ENCODE data around the gene CASP2. TPM values are rescaled to one million over a fixed set of nuclear protein-coding genes. Genes with fewer than 3 reads are reported as not detected.

Gene CASP2
- total and polyA plus RNA-seq, 2 of the 8 experiments (the other 6 are each of a cell fraction or from before 2014, with no cell fraction given) = 23.7 to 35.3 TPM

GRCh38 chr7:143269251-143269650 lies 18.9 kb upstream of the CASP2 start:
- Histone ChIP-seq H2BK120ac (replicated peaks; ENCODE audit: low read depth, low read length) (no peak overlapping the region), H3K36me3 (ENCODE audit: control insufficient read depth in 2 of 4, insufficient read depth in 4 of 4, low read length in 3 of 4) (peaks cover 0 to 6% (median 1%) of the 10 kb centered on the region in 4 experiments; a peak in 3 of 8 replicates), H4K20me1 (replicated peaks in 1 of 2; ENCODE audit: control insufficient read depth in 1 of 2, insufficient read depth in 2 of 2, low read length in 2 of 2) (no peaks in the 10 kb centered on the region), H4K8ac (ENCODE audit: extremely low read depth, insufficient read depth, low read length) (no peak overlapping the region), H3K4me3 (ENCODE audit: extremely low read depth in 1 of 4, insufficient read depth in 2 of 4, low read depth in 3 of 4, low read length in 4 of 4) (no peak overlapping the region), H3K79me2 (ENCODE audit: control insufficient read depth in 1 of 2, insufficient read depth in 2 of 2, low read length in 2 of 2) (no peaks in the 10 kb centered on the region), H3K4me2 (ENCODE audit: insufficient read depth in 1 of 2, low read depth in 2 of 2, low read length in 2 of 2) (no peak overlapping the region), H2BK20ac (ENCODE audit: low read length) (no peak overlapping the region), H3K18ac (ENCODE audit: extremely low read depth, low read length) (no peak overlapping the region), H3K9me3 (ENCODE audit: insufficient read depth in 2 of 2, low read depth in 1 of 2, low read length in 1 of 2) (no peaks in the 10 kb centered on the region), H3K23me2 (ENCODE audit: low read depth, low read length) (no peaks in the 10 kb centered on the region), H2BK5ac (ENCODE audit: low read depth, low read length) (no peak overlapping the region), H3K56ac (replicated peaks; ENCODE audit: insufficient read length, low read depth, low read length) (no peak overlapping the region), H3K27me3 (replicated peaks in 1 of 4; ENCODE audit: control insufficient read depth in 3 of 4, extremely low read depth in 1 of 4, insufficient read depth in 3 of 4, low read length in 3 of 4) (peaks cover 0 to 3% (median 0%) of the 10 kb centered on the region in 4 experiments; a peak in 2 of 7 replicates), H3K9ac (replicated peaks in 1 of 4; ENCODE audit: extremely low read depth in 1 of 4, low read depth in 3 of 4, low read length in 3 of 4) (no peak overlapping the region), H3K14ac (ENCODE audit: insufficient read length) (no peak overlapping the region), H3K23ac (ENCODE audit: insufficient read length) (no peak overlapping the region), H3K4me1 (replicated peaks in 1 of 4; ENCODE audit: control insufficient read depth in 3 of 4, insufficient read depth in 4 of 4, low read length in 3 of 4) (0 out of 7 replicates have a peak, but pooled peaks cover 0 to 2% (median 0%) of the 10 kb centered on the region in 4 experiments), H4K5ac (ENCODE audit: insufficient read length, low read depth, low read length) (no peak overlapping the region), H4K91ac (replicated peaks; ENCODE audit: insufficient read length, low read length) (no peak overlapping the region), H3K4ac (replicated peaks; ENCODE audit: insufficient read length, low read depth, low read length) (no peak overlapping the region), H2BK12ac (ENCODE audit: low read depth, low read length) (no peak overlapping the region), H3K79me1 (ENCODE audit: low read depth, low read length) (no peaks in the 10 kb centered on the region), H2BK15ac (ENCODE audit: low read length) (no peak overlapping the region), H2AFZ (ENCODE audit: low read length) (no peak overlapping the region), H3K27ac (ENCODE audit: low read depth, low read length) (no peak overlapping the region), H2AK5ac (ENCODE audit: low read depth, low read length) (no peak overlapping the region)
- DNase-seq (ENCODE audit: low read depth in 1 of 2, low spot score in 2 of 2) (no peak), FAIRE-seq (no peak)
- ChIA-PET POLR2A (ENCODE audit: partially characterized antibody) (interaction anchor here (1.3 kb wide), 1 partner anchor 45 kb away, joined by 3 read pairs; no protein-coding TSS in a partner anchor), CTCF (ENCODE audit: partially characterized antibody) (interaction anchor here (1.7 to 2.5 kb wide), 3 partner anchors 11 to 31 kb away, joined by 7 to 8 read pairs (median 7); no protein-coding TSS in a partner anchor)
- WGBS, 2 experiments (ENCODE audit: extremely low coverage in 1 of 2, insufficient coverage in 1 of 2, insufficient read length in 1 of 2, insufficient replicate concordance in 2 of 2, low coverage in 1 of 2, low lambda C conversion rate in 2 of 2, missing lambda C conversion rate in 1 of 2) = 92% methylated on average over 5 of the region's 5 CpGs; no CpG with 5 or more reads in 1 of the 2 experiments
- TF ChIP-seq RAD21 (IDR thresholded peaks at IDR 0.05 in 1 of 2, conservative IDR thresholded peaks at IDR 0.05 in 1 of 2; ENCODE audit: low read depth in 2 of 2, low read length in 2 of 2) (no peak), SAP30 (IDR thresholded peaks at IDR 0.05; ENCODE audit: insufficient read depth, insufficient replicate concordance, low read length) (no peak), TAF1 (IDR thresholded peaks at IDR 0.05; ENCODE audit: low read depth, low read length) (no peak), ASH2L (IDR thresholded peaks at IDR 0.05; ENCODE audit: low read length) (no peak), SRF (IDR thresholded peaks at IDR 0.05; ENCODE audit: low read depth, low read length) (no peak), HDAC6 (IDR thresholded peaks at IDR 0.05; ENCODE audit: low read depth, low read length) (no peak), TAF7 (optimal IDR thresholded peaks at IDR 0.05; ENCODE audit: borderline replicate concordance, low read depth, low read length) (no peak), GABPA (IDR thresholded peaks at IDR 0.05; ENCODE audit: borderline replicate concordance, insufficient read depth, low read length) (no peak), POLR2A (IDR thresholded peaks at IDR 0.05; ENCODE audit: control extremely low read depth in 1 of 2, low read depth in 2 of 2, low read length in 2 of 2) (no peak), USF2 (IDR thresholded peaks at IDR 0.05; ENCODE audit: low read length) (no peak), PHF8 (conservative IDR thresholded peaks at IDR 0.05; ENCODE audit: low read depth, low read length) (no peak), CBX5 (IDR thresholded peaks at IDR 0.05; ENCODE audit: low read depth, low read length) (no peak)

Data from H1 (cell line).